HepG2 (cell line): ENCODE data around the gene SLC41A1.

Experiments
- ELF1 ChIP-seq: sonication (generic); formaldehyde crosslinking; IDR thresholded peaks from 2 replicates; pipeline ENCODE4 v1.4.0; 2020; ENCODE audit warnings: missing genetic modification reagents
- ETV5 ChIP-seq: IDR thresholded peaks from 2 replicates; pipeline ENCODE4 v1.6.1; 2018; ENCODE audit warnings: missing biosample characterization, missing genetic modification reagents, inconsistent platforms, borderline replicate concordance
- KDM5A ChIP-seq: fragments of 200-600 bp; sonication (generic); IDR thresholded peaks from 2 replicates; pipeline ENCODE4 v1.7.0; 2018; ENCODE audit warnings: antibody characterized with exemption, mild to moderate bottlenecking, low read length, borderline replicate concordance
- RAD51 ChIP-seq: fragments of 450-650 bp; IDR thresholded peaks from 2 replicates; pipeline ENCODE4 v1.6.1; 2016; ENCODE audit warnings: borderline replicate concordance
- TAF1 ChIP-seq: sonication (generic); formaldehyde crosslinking; IDR thresholded peaks from 2 replicates; pipeline ENCODE4 v1.4.0; 2020; ENCODE audit warnings: missing genetic modification reagents
- TBX2 ChIP-seq: sonication (generic); formaldehyde crosslinking; IDR thresholded peaks from 2 replicates; pipeline ENCODE4 v1.5.0; 2020; ENCODE audit warnings: missing genetic modification reagents, mild to moderate bottlenecking, borderline replicate concordance
- TF ChIP-seq, protein P1 (sequence below): sonication (generic); formaldehyde crosslinking; IDR thresholded peaks from 2 replicates; pipeline ENCODE4 v1.5.0; 2020; ENCODE audit warnings: missing genetic modification reagents
- TF ChIP-seq, protein P2 (sequence below): sonication (generic); formaldehyde crosslinking; IDR thresholded peaks from 2 replicates; pipeline ENCODE4 v1.5.0; 2020; ENCODE audit warnings: mild to moderate bottlenecking, missing genetic modification reagents, moderate library complexity

DNA sequence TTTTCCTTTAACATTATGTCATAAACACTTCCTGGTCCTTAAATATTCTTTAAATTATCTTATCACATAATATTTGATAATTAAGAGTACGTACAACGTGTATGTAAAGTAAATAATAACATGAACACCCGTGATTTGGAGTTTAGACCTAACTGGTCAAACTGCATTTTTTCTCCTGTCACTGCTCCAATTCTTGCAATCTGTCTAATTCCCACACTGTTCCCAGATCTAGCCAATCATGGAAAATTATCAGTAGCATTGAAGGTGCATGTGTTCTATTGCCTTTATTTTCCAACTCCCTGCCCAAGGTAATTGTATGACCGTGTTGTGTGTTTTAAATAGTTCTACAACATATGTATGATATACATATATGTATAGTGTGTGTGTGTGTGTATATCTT is 39.0 kb upstream of the SLC41A1 start:
- TF ChIP-seq TBX2 (CRISPR knock-in tag) (no peak), TAF1 (no peak), ETV5 (CRISPR knock-in tag) (no peak), RAD51 (no peak), KDM5A (no peak), ELF1 (CRISPR knock-in tag) (no peak)
- TF ChIP-seq, protein P1, sequence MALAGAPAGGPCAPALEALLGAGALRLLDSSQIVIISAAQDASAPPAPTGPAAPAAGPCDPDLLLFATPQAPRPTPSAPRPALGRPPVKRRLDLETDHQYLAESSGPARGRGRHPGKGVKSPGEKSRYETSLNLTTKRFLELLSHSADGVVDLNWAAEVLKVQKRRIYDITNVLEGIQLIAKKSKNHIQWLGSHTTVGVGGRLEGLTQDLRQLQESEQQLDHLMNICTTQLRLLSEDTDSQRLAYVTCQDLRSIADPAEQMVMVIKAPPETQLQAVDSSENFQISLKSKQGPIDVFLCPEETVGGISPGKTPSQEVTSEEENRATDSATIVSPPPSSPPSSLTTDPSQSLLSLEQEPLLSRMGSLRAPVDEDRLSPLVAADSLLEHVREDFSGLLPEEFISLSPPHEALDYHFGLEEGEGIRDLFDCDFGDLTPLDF: no peak
- TF ChIP-seq, protein P2, sequence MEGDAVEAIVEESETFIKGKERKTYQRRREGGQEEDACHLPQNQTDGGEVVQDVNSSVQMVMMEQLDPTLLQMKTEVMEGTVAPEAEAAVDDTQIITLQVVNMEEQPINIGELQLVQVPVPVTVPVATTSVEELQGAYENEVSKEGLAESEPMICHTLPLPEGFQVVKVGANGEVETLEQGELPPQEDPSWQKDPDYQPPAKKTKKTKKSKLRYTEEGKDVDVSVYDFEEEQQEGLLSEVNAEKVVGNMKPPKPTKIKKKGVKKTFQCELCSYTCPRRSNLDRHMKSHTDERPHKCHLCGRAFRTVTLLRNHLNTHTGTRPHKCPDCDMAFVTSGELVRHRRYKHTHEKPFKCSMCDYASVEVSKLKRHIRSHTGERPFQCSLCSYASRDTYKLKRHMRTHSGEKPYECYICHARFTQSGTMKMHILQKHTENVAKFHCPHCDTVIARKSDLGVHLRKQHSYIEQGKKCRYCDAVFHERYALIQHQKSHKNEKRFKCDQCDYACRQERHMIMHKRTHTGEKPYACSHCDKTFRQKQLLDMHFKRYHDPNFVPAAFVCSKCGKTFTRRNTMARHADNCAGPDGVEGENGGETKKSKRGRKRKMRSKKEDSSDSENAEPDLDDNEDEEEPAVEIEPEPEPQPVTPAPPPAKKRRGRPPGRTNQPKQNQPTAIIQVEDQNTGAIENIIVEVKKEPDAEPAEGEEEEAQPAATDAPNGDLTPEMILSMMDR (CRISPR knock-in tag): no peak
